Liver (tissue), 9 donors: ENCODE results near the gene TLN1. TPM values are rescaled to one million over a fixed set of nuclear protein-coding genes. Genes with fewer than 3 reads are reported as not detected.

Experiments used
- DNase-seq: peaks from one replicate; pipeline ENCODE4 v3.0.0-alpha.2; 2017; ENCODE audit warnings: low spot score
- H3K27ac ChIP-seq, 2 donors: one replicate each; pipeline ENCODE4 v1.7.0; 2013; ENCODE audit warnings: inconsistent platforms in 2 of 2, low read length in 2 of 2, control low read depth in 1 of 2, low read depth in 1 of 2, mild to moderate bottlenecking in 1 of 2
- H3K27me3 ChIP-seq, 4 donors: one replicate each; pipeline versions ENCODE4 v1.6.1 to v1.7.0; 2013; ENCODE audit warnings: low read length in 3 of 4, inconsistent platforms in 1 of 4, mild to moderate bottlenecking in 1 of 4, moderate library complexity in 1 of 4; ENCODE audit not compliant: control insufficient read depth in 4 of 4, insufficient read depth in 4 of 4
- H3K36me3 ChIP-seq, 4 donors: one replicate each; pipeline versions ENCODE4 v1.6.1 to v1.7.0; 2013; ENCODE audit warnings: low read length in 3 of 4, mild to moderate bottlenecking in 3 of 4, low read depth in 1 of 4, moderate library complexity in 1 of 4; ENCODE audit not compliant: control insufficient read depth in 4 of 4, insufficient read depth in 3 of 4
- H3K4me1 ChIP-seq, 4 donors: one replicate each; pipeline versions ENCODE4 v1.6.1 to v1.7.0; 2013; ENCODE audit warnings: low read length in 3 of 4, mild to moderate bottlenecking in 3 of 4, moderate library complexity in 1 of 4; ENCODE audit not compliant: control insufficient read depth in 4 of 4, insufficient read depth in 4 of 4
- H3K4me3 ChIP-seq, 3 donors: one replicate each; pipeline versions ENCODE4 v1.6.1 to v1.7.0; 2013; ENCODE audit warnings: low read length in 3 of 3, control low read depth in 1 of 3, low read depth in 1 of 3, mild to moderate bottlenecking in 1 of 3
- H3K9ac ChIP-seq, 2 donors: one replicate each; pipeline ENCODE4 v1.7.0; 2013; ENCODE audit warnings: low read length in 2 of 2, mild to moderate bottlenecking in 2 of 2, moderate library complexity in 2 of 2, control low read depth in 1 of 2, low read depth in 1 of 2
- H3K9me3 ChIP-seq, 4 donors: one replicate each; pipeline versions ENCODE4 v1.6.1 to v1.7.0; 2013; ENCODE audit warnings: low read length in 3 of 4; ENCODE audit not compliant: control insufficient read depth in 4 of 4
- ATF3 ChIP-seq: IDR thresholded peaks from 2 replicates; pipeline ENCODE4 v1.6.1; 2016; ENCODE audit warnings: antibody characterized with exemption
- EGR1 ChIP-seq, 2 donors: IDR thresholded peaks; 2 replicates each; pipeline ENCODE4 v1.6.1; 2016 to 2018; ENCODE audit warnings: antibody characterized with exemption in 2 of 2, low read depth in 2 of 2
- FOXA1 ChIP-seq: IDR thresholded peaks from 2 replicates; pipeline ENCODE4 v1.6.1; 2016; ENCODE audit warnings: antibody characterized with exemption
- HNF4A ChIP-seq, 2 donors: conservative IDR thresholded peaks; 2 replicates each; pipeline ENCODE4 v1.6.1; 2016; ENCODE audit warnings: antibody characterized with exemption in 2 of 2, mild to moderate bottlenecking in 2 of 2
- HNF4G ChIP-seq: IDR thresholded peaks from 2 replicates; pipeline ENCODE4 v1.6.1; 2016; ENCODE audit warnings: antibody characterized with exemption
- MAX ChIP-seq: IDR thresholded peaks from 2 replicates; pipeline ENCODE4 v1.6.1; 2016; ENCODE audit warnings: antibody characterized with exemption
- NR2F2 ChIP-seq: IDR thresholded peaks from 2 replicates; pipeline ENCODE4 v1.6.1; 2016; ENCODE audit warnings: antibody characterized with exemption
- RAD21 ChIP-seq, 2 donors: IDR thresholded peaks; 2 replicates each; pipeline ENCODE4 v1.6.1; 2016; ENCODE audit warnings: antibody characterized with exemption in 2 of 2, mild to moderate bottlenecking in 2 of 2
- REST ChIP-seq: IDR thresholded peaks from 2 replicates; pipeline ENCODE4 v1.6.1; 2016; ENCODE audit warnings: antibody characterized with exemption, mild to moderate bottlenecking
- RXRA ChIP-seq, 2 donors: IDR thresholded peaks; 2 replicates each; pipeline ENCODE4 v1.6.1; 2017 to 2018; ENCODE audit warnings: antibody characterized with exemption in 2 of 2, mild to moderate bottlenecking in 1 of 2
- SP1 ChIP-seq: IDR thresholded peaks from 2 replicates; pipeline ENCODE4 v1.6.1; 2018; ENCODE audit warnings: antibody characterized with exemption, mild to moderate bottlenecking
- TAF1 ChIP-seq: conservative IDR thresholded peaks from 2 replicates; pipeline ENCODE4 v1.6.1; 2016; ENCODE audit warnings: antibody characterized with exemption, mild to moderate bottlenecking
- YY1 ChIP-seq: IDR thresholded peaks from 2 replicates; pipeline ENCODE4 v1.6.1; 2016; ENCODE audit warnings: antibody characterized with exemption, mild to moderate bottlenecking
- ZBTB33 ChIP-seq: IDR thresholded peaks from 2 replicates; pipeline ENCODE4 v1.6.1; 2016; ENCODE audit warnings: antibody characterized with exemption
- WGBS: extraction: QIAGEN DNeasy Blood & Tissue Kit; methylation state at CpG from one replicate; pipeline ENCODE4 v1.1.7; 2013; 5-methylcytosine and 5-hydroxymethylcytosine counted together
- polyA plus RNA-seq, 2 donors: library from polyadenylated mRNA; stranded (reverse) in 1 of 2; unstranded in 1 of 2; fragments of 200-250 nt in 1 of 2; fragments of >200 nt in 1 of 2; fragmentation: Nextera tagmentation in 1 of 2; extraction: Ambion mirVana in 1 of 2; gene quantifications; one replicate each; pipeline versions ENCODE4 v1.2.1 to v1.2.3, GENCODE V29; 2013 to 2015
- total RNA-seq, 2 donors: library from RNA; depleted of rRNA; stranded (reverse); fragments of >200 nt; gene quantifications; one replicate each; pipeline ENCODE4 v1.2.3, GENCODE V29; 2014
- donor health status: healthy.
- donor health status: healthy.
- donor health status: healthy.
- donor health status: healthy.
- donor health status: healthy.

TLN1 gene
- total and polyA plus RNA-seq, 4 donors: 24.5 to 184 (median 125) TPM

GRCh38 chr9:35743452-35743851 is 11.5 kb upstream of the TLN1 start:
- no peak overlapping the region for H3K9ac ChIP-seq
- no peaks in the 10 kb centered on the region for H3K9me3 ChIP-seq
- peaks cover 12 to 53% (median 51%) of the 10 kb centered on the region in 4 donors for H3K36me3 ChIP-seq
- no peak overlapping the region for H3K27ac ChIP-seq
- WGBS: 72% methylated on average over 2 of the region's 2 CpGs
- H3K27me3 ChIP-seq: no peaks in the 10 kb centered on the region
- H3K4me1 ChIP-seq: peaks cover 8 to 29% (median 24%) of the 10 kb centered on the region in 4 donors
- DNase-seq: no peak
- no peak for TF ChIP-seq FOXA1
- no peak for TF ChIP-seq RAD21 (IDR thresholded peaks at IDR 0.05)
- TF ChIP-seq TAF1: no peak
- no peak for TF ChIP-seq YY1
- no peak for TF ChIP-seq RXRA (IDR thresholded peaks at IDR 0.05)
- no peak for TF ChIP-seq MAX
- TF ChIP-seq HNF4A (conservative IDR thresholded peaks at IDR 0.05): no peak
- no peak for TF ChIP-seq REST
- no peak for TF ChIP-seq NR2F2
- TF ChIP-seq SP1: no peak
- TF ChIP-seq EGR1 (IDR thresholded peaks at IDR 0.05; ENCODE audit: low read depth in 2 of 2): no peak
- H3K4me3 ChIP-seq: no peak overlapping the region

- Histone ChIP-seq H3K4me3 (no peak overlapping the region), H3K36me3 (peaks cover 18 to 70% (median 66%) of the 10 kb centered on the region in 4 donors), H3K9ac (no peak overlapping the region), H3K27me3 (no peaks in the 10 kb centered on the region), H3K27ac (no peak overlapping the region), H3K9me3 (no peaks in the 10 kb centered on the region), H3K4me1 (peaks cover 5 to 13% (median 10%) of the 10 kb centered on the region in 4 donors)
- no peak for DNase-seq
- TF ChIP-seq HNF4G (no peak), REST (no peak), TAF1 (no peak), HNF4A (conservative IDR thresholded peaks at IDR 0.05) (no peak), MAX (no peak), SP1 (no peak), ATF3 (no peak), RXRA (IDR thresholded peaks at IDR 0.05) (no peak), YY1 (no peak), ZBTB33 (no peak), RAD21 (IDR thresholded peaks at IDR 0.05) (no peak)
- 89% methylated on average over 7 of the region's 7 CpGs for WGBS
These were observed 9.7 kb upstream of the TLN1 start for GRCh38 chr9:35741740-35742139.
